GM21423 (cell line): ENCODE measurements around the gene ATF2.

Experiments used
- ATAC-seq: cut with Tn5 transposase; IDR thresholded peaks from one replicate; pipeline ENCODE4 v1.9.1; 2021; ENCODE audit warnings: mild to moderate bottlenecking, moderate library complexity; ENCODE audit not compliant: unreplicated experiment

The ATF2 gene

GRCh38 chr2:175030380-175031271 is 137.4 kb downstream of the ATF2 start:
- no peak for ATAC-seq

GRCh38 chr2:175027755-175028154 is 140.2 kb downstream of the ATF2 start:
- ATAC-seq: no peak

GRCh38 chr2:175026385-175026784 is 141.6 kb downstream of the ATF2 start:
- ATAC-seq: no peak

GRCh38 chr2:175025946-175026345 is 142.1 kb downstream of the ATF2 start:
- no peak for ATAC-seq

- ATAC-seq: no peak
These were observed 142.8 kb downstream of the ATF2 start for GRCh38 chr2:175025233-175025632.

GRCh38 chr2:175022923-175023322 is 145.1 kb downstream of the ATF2 start:
- ATAC-seq: no peak
